Panc1 (cell line): ENCODE measurements around the gene ISYNA1. TPM values are rescaled to one million over a fixed set of nuclear protein-coding genes. Genes with fewer than 3 reads are reported as not detected.

ENCODE experiments used
- ATAC-seq: fragments of 200-7000 bp; cut with Tn5 transposase; 2 replicates; pipeline ENCODE4 v1.9.1; 2020; ENCODE audit warnings: mild to moderate bottlenecking, moderate library complexity
- BruUV-seq: library from RNA; stranded (reverse); fragments of 400-500 nt; replicated peaks from 2 replicates; lab custom pipeline; 2021; lab: Mats Ljungman, UMichigan
- CTCF ChIA-PET: fragments of 300-600 bp; sonication (Branson Sonifier 250); formaldehyde crosslinking; loops from one replicate; lab custom pipeline; 2022; ENCODE audit warnings: antibody characterized with exemption; lab: Charles Lee
- POLR2A ChIA-PET: fragments of 300-600 bp; sonication (Branson Sonifier 250); formaldehyde crosslinking; loops from one replicate; lab custom pipeline; 2022; ENCODE audit warnings: antibody characterized with exemption; lab: Charles Lee
- DNase-seq: peaks from one replicate; pipeline ENCODE4 v3.0.0-alpha.2; 2010; ENCODE audit warnings: low read depth, low spot score
- H3K27ac ChIP-seq: 2 replicates; pipeline ENCODE4 v1.5.1; 2011; ENCODE audit warnings: mild to moderate bottlenecking, low read length, inconsistent platforms
- H3K27me3 ChIP-seq: fragments of 200-500 bp; sonication (Bioruptor generic); 2 replicates; pipeline ENCODE4 v1.6.0; 2014; ENCODE audit warnings: low read length, inconsistent platforms; ENCODE audit not compliant: control insufficient read depth, insufficient read depth
- H3K36me3 ChIP-seq: fragments of 200-500 bp; sonication (Bioruptor generic); 2 replicates; pipeline ENCODE4 v1.5.1; 2014; ENCODE audit warnings: inconsistent platforms, mild to moderate bottlenecking, low read length, moderate library complexity; ENCODE audit not compliant: control insufficient read depth, insufficient read depth
- H3K4me1 ChIP-seq: 2 replicates; pipeline ENCODE4 v1.5.1; 2011; ENCODE audit warnings: inconsistent platforms, mild to moderate bottlenecking, low read length, moderate library complexity; ENCODE audit not compliant: control insufficient read depth, insufficient read depth
- H3K4me3 ChIP-seq, 2 experiments: 2 replicates each; pipeline ENCODE4 v1.5.1; 2011 to 2012; ENCODE audit warnings: low read depth in 2 of 2, low read length in 2 of 2, mild to moderate bottlenecking in 2 of 2, inconsistent platforms in 1 of 2, moderate library complexity in 1 of 2
- H3K9me3 ChIP-seq: fragments of 200-500 bp; sonication (Bioruptor generic); 2 replicates; pipeline ENCODE4 v1.5.1; 2014; ENCODE audit warnings: low read depth, mild to moderate bottlenecking, inconsistent platforms, low read length, moderate library complexity; ENCODE audit not compliant: control insufficient read depth, insufficient read depth
- CTCF ChIP-seq: fragments of 450-650 bp; IDR thresholded peaks from 2 replicates; pipeline ENCODE4 v1.5.1; 2017; ENCODE audit warnings: mild to moderate bottlenecking
- POLR2AphosphoS5 ChIP-seq: IDR thresholded peaks from 2 replicates; pipeline ENCODE4 v1.6.1; 2012; ENCODE audit warnings: mild to moderate bottlenecking, low read depth, low read length, moderate library complexity
- SIN3A ChIP-seq: IDR thresholded peaks from 2 replicates; pipeline ENCODE4 v1.6.1; 2012; ENCODE audit warnings: low read depth, mild to moderate bottlenecking, low read length, moderate library complexity, borderline replicate concordance; ENCODE audit not compliant: insufficient read depth
- TCF7L2 ChIP-seq: IDR thresholded peaks from 2 replicates; pipeline ENCODE4 v1.6.1; 2011; ENCODE audit warnings: mild to moderate bottlenecking, low read depth, low read length, inconsistent platforms
- in situ Hi-C: cut with HindIII; loops from 2 replicates; pipeline ENCODE4 v1.10.0; 2016; ENCODE audit warnings: low sequenced_read_pairs, low pct_unique_long_range_greater_than_20kb
- intact Hi-C: fragments of 100-400 bp; cut with micrococcal nuclease; formaldehyde crosslinking; loops from one replicate; pipeline ENCODE4 v1.10.0; 2022; ENCODE audit not compliant: unreplicated experiment
- total RNA-seq: library from RNA; stranded (reverse); gene quantifications from one replicate; pipeline ENCODE4 v1.2.1, GENCODE V29; 2021; ENCODE audit not compliant: unreplicated experiment
- TF ChIP-seq, protein P1 (sequence below), 2 experiments: IDR thresholded peaks; 2 replicates each; pipeline ENCODE4 v1.6.1; 2011 to 2012; ENCODE audit warnings: low read depth in 2 of 2, control low read depth in 1 of 2, low read length in 1 of 2, mild to moderate bottlenecking in 1 of 2, moderate library complexity in 1 of 2; ENCODE audit not compliant: insufficient read depth in 1 of 2

ISYNA1 gene
- total RNA-seq, 1 experiment from 2014 or later, result 351 TPM

DNA sequence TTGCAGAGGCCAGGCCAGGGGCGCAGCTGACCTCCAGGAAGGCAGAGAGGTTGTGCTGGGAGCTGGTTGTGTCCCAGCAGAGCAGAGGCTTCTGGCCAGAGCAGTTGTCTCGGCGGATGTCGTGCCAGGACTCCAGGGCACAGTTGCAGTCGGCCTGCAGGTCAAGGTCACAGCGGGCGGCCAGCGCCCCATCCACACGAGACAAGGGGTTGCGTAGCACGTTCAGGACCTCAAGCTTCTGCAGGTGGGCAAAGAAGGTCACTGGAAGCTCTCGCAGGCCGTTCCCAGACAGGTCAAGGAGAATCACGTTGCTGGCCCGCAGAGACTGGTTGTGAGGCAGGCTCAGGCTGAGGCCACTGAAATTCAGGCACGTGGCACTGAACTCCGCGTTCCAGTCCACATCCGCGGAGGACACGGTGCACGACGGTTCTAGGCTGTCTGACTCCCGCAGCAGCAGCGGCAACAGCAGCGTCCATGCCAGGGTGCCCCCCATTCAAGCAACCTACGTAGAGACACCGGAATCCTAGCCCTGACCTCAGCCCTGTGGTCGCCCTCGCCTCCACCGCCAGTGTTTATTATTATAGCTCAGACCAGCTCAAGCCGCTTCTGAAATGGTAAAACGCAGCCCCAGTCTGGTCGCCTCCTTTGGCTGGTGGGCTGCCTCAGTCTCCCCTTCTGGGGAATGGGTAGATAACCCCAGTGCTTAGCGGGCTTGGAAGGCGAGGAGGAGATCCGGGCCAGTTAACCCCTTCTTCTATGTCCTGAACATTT is 41.3 kb downstream of the ISYNA1 start:
- Histone ChIP-seq H3K27ac (no peak overlapping the region), H3K9me3 (no peaks in the 10 kb centered on the region), H3K27me3 (no peaks in the 10 kb centered on the region), H3K36me3 (no peaks in the 10 kb centered on the region), H3K4me3 (no peak overlapping the region), H3K4me1 (peaks cover 3% of the 10 kb centered on the region)
- BruUV-seq, result no TSS peak
- no peak for TF ChIP-seq POLR2AphosphoS5
- no peak for TF ChIP-seq TCF7L2
- TF ChIP-seq CTCF, result no peak
- no peak for TF ChIP-seq SIN3A
- TF ChIP-seq, protein P1, sequence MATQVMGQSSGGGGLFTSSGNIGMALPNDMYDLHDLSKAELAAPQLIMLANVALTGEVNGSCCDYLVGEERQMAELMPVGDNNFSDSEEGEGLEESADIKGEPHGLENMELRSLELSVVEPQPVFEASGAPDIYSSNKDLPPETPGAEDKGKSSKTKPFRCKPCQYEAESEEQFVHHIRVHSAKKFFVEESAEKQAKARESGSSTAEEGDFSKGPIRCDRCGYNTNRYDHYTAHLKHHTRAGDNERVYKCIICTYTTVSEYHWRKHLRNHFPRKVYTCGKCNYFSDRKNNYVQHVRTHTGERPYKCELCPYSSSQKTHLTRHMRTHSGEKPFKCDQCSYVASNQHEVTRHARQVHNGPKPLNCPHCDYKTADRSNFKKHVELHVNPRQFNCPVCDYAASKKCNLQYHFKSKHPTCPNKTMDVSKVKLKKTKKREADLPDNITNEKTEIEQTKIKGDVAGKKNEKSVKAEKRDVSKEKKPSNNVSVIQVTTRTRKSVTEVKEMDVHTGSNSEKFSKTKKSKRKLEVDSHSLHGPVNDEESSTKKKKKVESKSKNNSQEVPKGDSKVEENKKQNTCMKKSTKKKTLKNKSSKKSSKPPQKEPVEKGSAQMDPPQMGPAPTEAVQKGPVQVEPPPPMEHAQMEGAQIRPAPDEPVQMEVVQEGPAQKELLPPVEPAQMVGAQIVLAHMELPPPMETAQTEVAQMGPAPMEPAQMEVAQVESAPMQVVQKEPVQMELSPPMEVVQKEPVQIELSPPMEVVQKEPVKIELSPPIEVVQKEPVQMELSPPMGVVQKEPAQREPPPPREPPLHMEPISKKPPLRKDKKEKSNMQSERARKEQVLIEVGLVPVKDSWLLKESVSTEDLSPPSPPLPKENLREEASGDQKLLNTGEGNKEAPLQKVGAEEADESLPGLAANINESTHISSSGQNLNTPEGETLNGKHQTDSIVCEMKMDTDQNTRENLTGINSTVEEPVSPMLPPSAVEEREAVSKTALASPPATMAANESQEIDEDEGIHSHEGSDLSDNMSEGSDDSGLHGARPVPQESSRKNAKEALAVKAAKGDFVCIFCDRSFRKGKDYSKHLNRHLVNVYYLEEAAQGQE (IDR thresholded peaks at IDR 0.05; ENCODE audit: insufficient read depth in 1 of 2, low read depth in 2 of 2, low read length in 1 of 2), result no peak
- no peak for DNase-seq
- POLR2A ChIA-PET, result no interaction called here
- intact Hi-C loops, result loop anchor here (10.0 kb wide), 1 partner anchor 1092 kb away; the partner anchor contains the start of genes ABHD8, DDA1 and MRPL34
- ATAC-seq, result no peak
- in situ Hi-C loops, result no loop called here
- CTCF ChIA-PET, result no interaction called here

GRCh38 chr19:18393836-18394235 is 44.1 kb downstream of the ISYNA1 start:
- intact Hi-C loops (loop anchor here (10.0 kb wide), 1 partner anchor 1089 kb away; the partner anchor contains the start of genes ABHD8, DDA1 and MRPL34), in situ Hi-C loops (no loop called here)
- H3K4me1 ChIP-seq, result peaks cover 3% of the 10 kb centered on the region
- POLR2A ChIA-PET, result no interaction called here
- no peak overlapping the region for H3K27ac ChIP-seq
- BruUV-seq, result no TSS peak
- H3K36me3 ChIP-seq, result no peaks in the 10 kb centered on the region
- H3K4me3 ChIP-seq, result no peak overlapping the region
- no peak for DNase-seq
- ATAC-seq, result no peak
- CTCF ChIA-PET, result no interaction called here
- no peaks in the 10 kb centered on the region for H3K27me3 ChIP-seq
- H3K9me3 ChIP-seq, result no peaks in the 10 kb centered on the region
- no peak for TF ChIP-seq POLR2AphosphoS5
- no peak for TF ChIP-seq SIN3A
- TF ChIP-seq, protein P1 (IDR thresholded peaks at IDR 0.05; ENCODE audit: insufficient read depth in 1 of 2, low read depth in 2 of 2, low read length in 1 of 2), result no peak
- no peak for TF ChIP-seq TCF7L2
- TF ChIP-seq CTCF, result no peak
